Activated naive CD4-positive, alpha-beta T cell treated with anti-CD3 and anti-CD28 coated beads, Interleukin-2, amount 10 ng/mL, durations not matched to agents 7 days and 5 days (primary cell): ENCODE data around the gene TMEM94.

Source experiments
- CTCF ChIA-PET: fragments of 350-600 bp; sonication (Branson Sonifier 250); formaldehyde crosslinking; loops from one replicate; lab custom pipeline; 2021; ENCODE audit warnings: antibody characterized with exemption; lab: Charles Lee
- DNase-seq: peaks from one replicate; pipeline ENCODE4 v3.0.0-alpha.2; 2020
- H3K27ac Mint-ChIP-seq: one replicate; pipeline ENCODE4 v1.8.0; 2021; ENCODE audit warnings: mild to moderate bottlenecking, moderate library complexity, mixed read lengths
- H3K27me3 Mint-ChIP-seq: one replicate; pipeline ENCODE4 v1.8.0; 2021; ENCODE audit warnings: mild to moderate bottlenecking, mixed read lengths
- H3K36me3 Mint-ChIP-seq: one replicate; pipeline ENCODE4 v1.8.0; 2021; ENCODE audit warnings: mixed read lengths
- H3K4me1 Mint-ChIP-seq: one replicate; pipeline ENCODE4 v1.8.0; 2021; ENCODE audit warnings: mixed read lengths
- H3K4me3 Mint-ChIP-seq: one replicate; pipeline ENCODE4 v1.8.0; 2021; ENCODE audit warnings: mild to moderate bottlenecking, moderate library complexity, mixed read lengths
- H3K9me3 Mint-ChIP-seq: one replicate; pipeline ENCODE4 v1.8.0; 2021; ENCODE audit warnings: mixed read lengths

The TMEM94 gene

GRCh38 chr17:75511270-75511609, 54.8 kb downstream of the TMEM94 start:
- DNase-seq, result no peak
- Mint-ChIP-seq H3K36me3 (no peaks in the 10 kb centered on the region), H3K9me3 (no peaks in the 10 kb centered on the region), H3K27me3 (peaks cover 39% of the 10 kb centered on the region), H3K27ac (no peak overlapping the region), H3K4me1 (no peaks in the 10 kb centered on the region), H3K4me3 (no peak overlapping the region)
- CTCF ChIA-PET, result no interaction called here

DNA sequence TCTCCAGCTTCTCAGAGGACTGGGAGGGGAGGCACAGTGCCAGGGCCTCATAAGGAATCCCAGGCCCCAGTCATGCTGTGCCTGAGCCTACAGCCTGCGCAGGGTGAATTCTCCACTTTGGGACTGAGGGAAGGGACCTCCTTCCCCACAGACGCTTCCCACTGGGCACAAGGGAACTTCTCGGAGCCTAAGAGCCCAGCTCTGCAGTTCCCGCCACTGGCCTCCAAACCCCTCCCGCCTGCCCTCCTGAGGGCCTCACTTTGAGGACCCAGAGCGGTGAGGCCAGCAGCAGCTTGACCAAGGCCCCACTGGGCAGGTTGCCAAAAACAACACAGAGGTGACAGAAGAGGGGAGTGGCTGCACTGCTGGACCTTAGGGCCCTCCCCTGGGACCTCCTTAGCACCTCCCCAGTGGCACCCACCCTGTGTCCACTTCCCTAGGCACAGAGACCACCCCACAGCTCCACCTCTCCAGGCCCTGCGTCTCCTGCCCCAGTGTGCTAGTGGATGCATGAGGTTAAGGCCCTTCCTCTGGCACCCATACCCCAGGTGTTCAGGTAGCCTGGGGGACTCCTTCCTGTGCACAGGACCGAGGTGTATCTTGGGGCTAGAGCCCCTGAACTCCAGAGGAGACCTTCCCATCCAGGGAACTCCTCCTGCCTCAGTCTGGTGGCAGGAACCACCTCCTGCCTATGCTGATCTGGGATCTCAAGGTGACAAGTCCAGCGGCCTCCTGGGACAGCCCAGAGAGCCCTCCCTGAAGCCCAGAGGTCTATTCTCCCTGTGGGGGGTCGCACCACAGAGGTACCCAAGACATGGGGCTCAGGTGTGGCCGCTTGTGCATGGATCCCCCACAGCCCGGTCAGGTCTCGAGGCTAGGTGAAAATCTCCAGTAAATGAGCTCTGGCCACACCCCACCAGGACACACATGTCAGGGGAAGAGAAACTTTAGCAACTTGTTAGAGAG, 55.5 kb downstream of the TMEM94 start:
- CTCF ChIA-PET, result interaction anchor here (1.2 kb wide), 1 partner anchor 86 kb away, joined by 4 read pairs; no protein-coding TSS in a partner anchor
- H3K27ac Mint-ChIP-seq, result no peak overlapping the region

DNA sequence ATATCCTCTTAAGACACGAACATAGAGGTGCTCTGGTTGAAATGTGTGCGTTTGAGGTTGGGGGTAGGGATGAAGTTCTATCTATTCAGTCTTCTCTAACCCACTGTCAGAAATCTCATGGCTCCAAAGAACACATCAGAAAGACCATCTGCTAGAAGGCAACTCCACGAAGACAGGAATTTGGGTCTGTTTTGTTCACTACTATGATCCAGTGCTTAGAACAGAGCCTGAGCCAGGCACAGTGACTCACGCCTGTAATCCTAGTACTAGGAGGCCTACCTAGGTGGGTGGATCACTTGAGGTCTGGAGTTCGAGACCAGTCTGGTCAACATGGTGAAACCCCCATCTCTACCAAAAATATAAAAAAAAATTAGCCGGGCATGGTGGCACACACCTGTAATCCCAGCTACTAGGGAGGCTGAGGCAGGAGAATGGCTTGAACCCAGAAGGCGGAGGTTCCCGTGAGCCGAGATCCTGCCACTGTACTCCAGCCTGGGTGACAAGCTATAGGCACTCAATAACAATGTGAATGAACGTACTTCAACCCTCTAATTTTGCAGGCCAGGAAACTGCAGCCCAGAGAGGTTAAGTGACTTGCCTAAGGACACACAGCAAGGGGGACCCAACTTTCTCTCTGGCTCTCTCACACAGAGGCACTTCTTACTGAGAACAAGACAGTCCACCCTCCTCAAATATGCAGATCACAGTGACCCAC, 56.6 kb downstream of the TMEM94 start:
- H3K27ac Mint-ChIP-seq, result no peak overlapping the region
- CTCF ChIA-PET, result interaction anchor here (0.6 to 1.2 kb wide), 2 partner anchors 87 to 107 kb away, joined by 3 to 4 read pairs; no protein-coding TSS in a partner anchor
- no peak for DNase-seq
- peaks cover 4% of the 10 kb centered on the region for H3K36me3 Mint-ChIP-seq
- peaks cover 11% of the 10 kb centered on the region for H3K4me1 Mint-ChIP-seq
- no peak overlapping the region for H3K4me3 Mint-ChIP-seq
- no peaks in the 10 kb centered on the region for H3K9me3 Mint-ChIP-seq
- peaks cover 39% of the 10 kb centered on the region for H3K27me3 Mint-ChIP-seq

More for the DNA sequence above, 55.5 kb downstream of the TMEM94 start:
- no peak for DNase-seq
- Mint-ChIP-seq H3K4me1 (no peaks in the 10 kb centered on the region), H3K27me3 (peaks cover 39% of the 10 kb centered on the region), H3K4me3 (no peak overlapping the region), H3K36me3 (no peaks in the 10 kb centered on the region), H3K9me3 (no peaks in the 10 kb centered on the region)

GRCh38 chr17:75513641-75514000, 57.2 kb downstream of the TMEM94 start:
- Mint-ChIP-seq H3K4me1 (peaks cover 17% of the 10 kb centered on the region), H3K36me3 (peaks cover 9% of the 10 kb centered on the region), H3K27ac (no peak overlapping the region), H3K27me3 (peaks cover 39% of the 10 kb centered on the region), H3K9me3 (no peaks in the 10 kb centered on the region), H3K4me3 (no peak overlapping the region)
- DNase-seq, result no peak
- CTCF ChIA-PET, result interaction anchor here (0.6 kb wide), 1 partner anchor 108 kb away, joined by 3 read pairs; no protein-coding TSS in a partner anchor

DNA sequence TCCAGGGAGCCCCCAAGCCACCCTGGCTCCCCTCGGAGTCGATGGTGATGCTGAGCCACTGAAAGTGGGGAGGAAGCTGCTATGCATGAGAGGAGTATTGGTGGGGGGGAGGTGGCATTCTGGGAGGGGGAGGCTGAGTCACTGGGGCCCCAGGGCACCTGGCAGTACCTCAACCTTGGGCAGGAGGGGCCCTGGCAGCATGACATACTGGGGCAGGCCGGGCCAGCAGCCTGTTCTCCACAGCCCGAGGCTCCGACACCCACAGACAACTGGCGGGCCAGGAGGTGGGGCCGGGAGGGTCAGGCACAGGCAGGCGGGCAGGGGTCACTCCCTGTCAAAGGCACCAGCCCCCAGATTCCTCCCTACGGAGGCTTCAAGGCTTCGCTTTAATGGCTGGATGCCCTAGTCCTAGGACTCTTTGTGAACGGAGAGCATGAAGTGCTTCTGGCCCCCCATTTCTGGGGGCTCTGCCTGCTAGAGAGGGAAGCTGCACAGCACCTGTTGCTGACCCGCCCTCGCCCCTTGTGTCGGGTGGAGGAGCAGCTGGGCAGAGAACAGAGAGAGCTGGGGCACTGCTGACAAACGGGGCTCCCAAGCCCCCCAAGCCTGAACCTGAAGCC, 58.0 kb downstream of the TMEM94 start:
- Mint-ChIP-seq H3K27ac (no peak overlapping the region), H3K27me3 (peaks cover 35% of the 10 kb centered on the region), H3K4me3 (peak overlapping the region; percentile 47), H3K9me3 (no peaks in the 10 kb centered on the region), H3K36me3 (peaks cover 13% of the 10 kb centered on the region), H3K4me1 (peaks cover 25% of the 10 kb centered on the region)
- CTCF ChIA-PET, result no interaction called here
- no peak for DNase-seq

DNA sequence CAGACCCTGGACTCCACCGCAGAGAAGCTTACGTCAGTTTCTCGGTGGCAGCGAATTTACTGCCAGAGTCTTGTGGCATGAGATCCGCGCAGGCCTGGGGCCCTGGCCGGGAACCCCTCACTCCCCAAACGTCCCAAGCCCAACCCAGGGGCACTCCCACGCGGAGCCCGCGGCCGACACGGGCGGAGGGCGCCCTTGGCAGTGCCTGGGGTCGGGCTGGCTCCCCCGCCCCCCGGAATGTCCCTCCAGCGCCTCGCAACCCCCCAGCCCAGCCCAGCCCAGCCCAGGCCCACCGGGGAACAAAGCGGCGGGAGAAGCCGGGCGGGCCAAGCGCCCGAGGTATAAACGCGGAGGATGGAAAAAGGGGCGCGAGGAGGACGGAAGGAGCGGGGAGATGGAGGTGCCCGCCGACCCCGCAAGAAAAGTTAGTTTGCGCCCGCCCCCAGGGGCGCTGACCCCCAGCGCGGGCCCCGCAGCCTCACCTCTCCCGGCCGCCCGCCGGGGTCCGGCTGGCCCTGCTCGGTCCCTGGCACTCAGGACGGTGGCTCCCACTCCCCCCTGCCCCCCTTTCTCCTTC, 58.6 kb downstream of the TMEM94 start:
- Mint-ChIP-seq H3K9me3 (no peaks in the 10 kb centered on the region), H3K4me3 (peak overlapping the region; percentile 66), H3K27ac (no peak overlapping the region), H3K27me3 (peaks cover 35% of the 10 kb centered on the region), H3K4me1 (peaks cover 28% of the 10 kb centered on the region), H3K36me3 (peaks cover 17% of the 10 kb centered on the region)
- DNase-seq, result no peak
- CTCF ChIA-PET, result no interaction called here

DNA sequence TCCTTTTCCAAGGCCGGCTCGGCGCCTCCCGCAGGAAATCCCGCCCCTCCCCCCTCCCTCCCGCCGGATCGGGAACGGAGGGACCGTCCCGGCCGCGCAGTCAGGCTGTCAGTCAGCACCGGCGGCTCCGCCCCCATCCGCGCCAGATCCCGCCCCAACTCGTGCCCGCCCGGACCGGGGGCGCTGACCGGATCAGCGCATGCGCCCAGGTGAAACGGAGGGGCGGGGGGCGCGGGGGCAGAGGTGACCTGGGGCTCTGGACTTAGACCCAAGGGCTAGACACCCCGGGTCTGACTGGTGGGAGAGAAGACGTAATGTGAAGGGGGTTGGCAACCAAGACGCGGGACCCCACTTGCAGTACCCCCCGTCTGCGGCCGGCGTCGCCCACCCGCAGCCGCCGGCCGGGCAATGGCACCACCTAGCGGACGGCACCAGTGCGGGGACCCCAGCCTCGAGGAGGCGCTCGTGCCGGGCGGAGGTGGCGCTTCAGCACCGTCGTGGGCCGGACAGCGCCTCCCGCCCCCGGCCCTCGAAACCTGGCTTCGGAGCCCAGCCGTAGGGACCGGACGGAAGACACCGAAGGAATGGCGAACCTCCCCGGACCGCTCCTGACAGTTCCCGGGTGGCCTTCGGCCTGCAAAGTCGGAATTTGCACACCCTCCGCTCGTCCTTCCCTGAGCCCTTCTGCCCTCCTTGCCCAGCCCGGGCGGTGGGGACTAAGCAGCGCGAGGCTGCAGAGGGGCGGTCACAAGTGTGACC, 59.2 kb downstream of the TMEM94 start, which contains the start of gene CASKIN2:
CASKIN2 (minus strand) TSS at position 42 of the 759 bp plus-strand sequence. CDS start 1,733 bp downstream, outside the sequence.
- DNase-seq, result peak; percentile 87
- Mint-ChIP-seq H3K36me3 (peaks cover 17% of the 10 kb centered on the region), H3K4me1 (peaks cover 28% of the 10 kb centered on the region), H3K9me3 (no peaks in the 10 kb centered on the region), H3K27me3 (peaks cover 35% of the 10 kb centered on the region), H3K27ac (peak within 1 kb of the TSS; percentile 33), H3K4me3 (peak within 1 kb of the TSS; percentile 66)
- CTCF ChIA-PET, result interaction anchor here (0.7 to 1.6 kb wide), 7 partner anchors 16 to 93 kb away, joined by 3 to 8 read pairs (median 4); partner anchors contain the start of gene TMEM94

DNA sequence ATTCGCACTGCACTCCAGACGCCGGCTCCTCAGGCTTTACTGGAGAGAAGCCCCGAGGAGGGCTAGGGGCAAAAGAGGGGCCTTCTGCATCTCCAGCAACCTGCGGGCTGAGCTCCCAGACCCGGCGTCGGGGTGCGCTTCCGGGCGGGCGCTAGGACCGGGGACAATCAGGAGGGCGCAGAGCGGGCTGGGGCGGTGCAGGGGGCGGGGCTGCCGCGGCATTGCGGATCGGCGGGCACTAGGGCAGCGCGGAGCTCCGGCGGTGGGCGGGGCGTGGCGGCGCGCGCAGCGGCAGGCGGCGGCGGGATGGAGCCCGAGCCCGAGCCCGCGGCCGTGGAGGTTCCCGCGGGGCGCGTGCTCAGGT, 59.8 kb downstream of the TMEM94 start, which contains the start of gene TSEN54:
TSEN54 (plus strand) TSS at position 274 of the 364 bp plus-strand sequence; CDS start at position 307, 33 bp downstream.
- H3K9me3 Mint-ChIP-seq, result no peaks in the 10 kb centered on the region
- H3K4me3 Mint-ChIP-seq, result peak within 1 kb of the TSS; percentile 91
- CTCF ChIA-PET, result interaction anchor here (0.7 to 1.6 kb wide), 9 partner anchors 16 to 117 kb away, joined by 3 to 8 read pairs (median 4); partner anchors contain the start of genes MYO15B, SMIM5 and TMEM94
- peaks cover 23% of the 10 kb centered on the region for H3K36me3 Mint-ChIP-seq
- peaks cover 28% of the 10 kb centered on the region for H3K4me1 Mint-ChIP-seq
- peak; percentile 97 for DNase-seq
- H3K27me3 Mint-ChIP-seq, result peaks cover 35% of the 10 kb centered on the region
- peak within 1 kb of the TSS; percentile 87 for H3K27ac Mint-ChIP-seq

GRCh38 chr17:75516619-75517296, 60.3 kb downstream of the TMEM94 start:
- peak overlapping the region; percentile 87 for H3K27ac Mint-ChIP-seq

DNA sequence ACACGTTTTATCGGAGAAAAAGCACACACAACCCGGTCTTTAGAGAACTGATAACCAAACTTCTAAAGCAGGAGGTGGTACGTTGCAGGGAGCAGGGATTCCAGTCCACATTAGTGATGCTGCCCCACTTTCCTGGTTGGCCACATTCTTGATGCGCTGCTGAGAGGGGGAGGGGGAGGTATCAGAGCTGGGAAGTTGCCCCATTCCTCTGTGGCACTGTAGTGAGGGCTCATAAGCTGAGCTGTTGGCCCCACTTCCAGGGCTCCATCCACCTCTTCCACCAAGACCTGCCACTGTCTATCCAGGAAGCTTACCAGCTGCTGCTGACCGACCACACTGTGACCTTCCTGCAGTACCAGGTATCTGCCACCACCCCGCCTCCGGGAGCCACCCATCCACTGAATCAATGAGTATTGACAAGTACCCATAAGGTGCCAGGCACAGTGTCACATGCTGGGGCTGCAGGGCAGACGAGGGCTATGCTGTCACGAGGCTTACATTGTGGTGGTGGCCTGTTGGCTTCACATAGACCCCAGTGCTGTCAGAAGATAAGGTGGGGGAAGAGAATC, 60.9 kb downstream of the TMEM94 start:
- no peaks in the 10 kb centered on the region for H3K9me3 Mint-ChIP-seq
- CTCF ChIA-PET, result interaction anchor here (1.2 to 1.6 kb wide), 6 partner anchors 15 to 95 kb away, joined by 3 to 8 read pairs (median 4); partner anchors contain the start of genes MYO15B and TMEM94

More at GRCh38 chr17:75516619-75517296, 60.3 kb downstream of the TMEM94 start:
- Mint-ChIP-seq H3K9me3 (no peaks in the 10 kb centered on the region), H3K27me3 (peaks cover 35% of the 10 kb centered on the region), H3K4me3 (peak overlapping the region; percentile 91), H3K36me3 (peaks cover 24% of the 10 kb centered on the region), H3K4me1 (peaks cover 28% of the 10 kb centered on the region)
- CTCF ChIA-PET, result interaction anchor here (0.7 to 1.6 kb wide), 10 partner anchors 15 to 117 kb away, joined by 3 to 8 read pairs (median 4); partner anchors contain the start of genes MYO15B, SMIM5 and TMEM94
- DNase-seq, result peak; percentile 61

GRCh38 chr17:75518201-75518600, 61.8 kb downstream of the TMEM94 start:
- H3K27ac Mint-ChIP-seq, result peak overlapping the region; percentile 87
- CTCF ChIA-PET, result interaction anchor here (0.6 to 1.5 kb wide), 3 partner anchors 62 to 95 kb away, joined by 3 to 5 read pairs (median 4); partner anchors contain the start of gene TMEM94
- H3K36me3 Mint-ChIP-seq, result peaks cover 31% of the 10 kb centered on the region
- peak; percentile 64 for DNase-seq
- peaks cover 28% of the 10 kb centered on the region for H3K4me1 Mint-ChIP-seq
- peak overlapping the region; percentile 91 for H3K4me3 Mint-ChIP-seq
- peaks cover 27% of the 10 kb centered on the region for H3K27me3 Mint-ChIP-seq
- H3K9me3 Mint-ChIP-seq, result no peaks in the 10 kb centered on the region

More for the DNA sequence above, 60.9 kb downstream of the TMEM94 start:
- H3K27ac Mint-ChIP-seq, result peak overlapping the region; percentile 87
- DNase-seq, result peak; percentile 45
- H3K4me1 Mint-ChIP-seq, result peaks cover 28% of the 10 kb centered on the region
- peaks cover 27% of the 10 kb centered on the region for H3K36me3 Mint-ChIP-seq
- peaks cover 32% of the 10 kb centered on the region for H3K27me3 Mint-ChIP-seq
- peak overlapping the region; percentile 91 for H3K4me3 Mint-ChIP-seq
